MM.1S (cell line): ENCODE measurements around the gene FIG4.

Experiments
- DNase-seq: peaks from one replicate; pipeline ENCODE4 v3.0.0-alpha.2; 2015
- H2AFZ ChIP-seq: fragments of 300-600 bp; sonication (generic); 2 replicates; pipeline ENCODE4 v1.6.0; 2016; ENCODE audit warnings: antibody characterized with exemption, low read length
- H3F3A ChIP-seq: fragments of 300-600 bp; sonication (generic); 2 replicates; pipeline ENCODE4 v1.6.1; 2016; ENCODE audit warnings: mild to moderate bottlenecking, antibody characterized with exemption, low read length, moderate library complexity, mixed read lengths; ENCODE audit not compliant: insufficient read depth
- H3K27ac ChIP-seq: fragments of 300-600 bp; sonication (generic); 2 replicates; pipeline ENCODE4 v1.5.1; 2016; ENCODE audit warnings: mild to moderate bottlenecking, low read length
- H3K27me3 ChIP-seq: fragments of 300-600 bp; sonication (generic); replicated peaks from 2 replicates; pipeline ENCODE4 v1.6.0; 2016; ENCODE audit warnings: low read length; ENCODE audit not compliant: insufficient read depth
- H3K36me3 ChIP-seq: fragments of 300-600 bp; sonication (generic); replicated peaks from 2 replicates; pipeline ENCODE4 v1.6.1; 2016; ENCODE audit warnings: mild to moderate bottlenecking, low read length, mixed read lengths; ENCODE audit not compliant: insufficient read depth
- H3K4me1 ChIP-seq: fragments of 300-600 bp; sonication (generic); 2 replicates; pipeline ENCODE4 v1.6.1; 2016; ENCODE audit warnings: low read length, mixed read lengths
- H3K4me2 ChIP-seq: fragments of 300-600 bp; sonication (generic); 2 replicates; pipeline ENCODE4 v1.6.0; 2016; ENCODE audit warnings: low read depth, low read length
- H3K4me3 ChIP-seq: fragments of 300-600 bp; sonication (generic); 2 replicates; pipeline ENCODE4 v1.5.1; 2016; ENCODE audit warnings: low read length, mixed read lengths
- H3K79me2 ChIP-seq: fragments of 300-600 bp; sonication (generic); 2 replicates; pipeline ENCODE4 v1.6.1; 2016; ENCODE audit warnings: mixed run types, low read length, mixed read lengths
- H3K9ac ChIP-seq: fragments of 300-600 bp; sonication (generic); 2 replicates; pipeline ENCODE4 v1.6.1; 2016; ENCODE audit warnings: low read length, mixed read lengths
- H3K9me2 ChIP-seq: fragments of 300-600 bp; sonication (generic); replicated peaks from 2 replicates; pipeline ENCODE4 v1.6.1; 2016; ENCODE audit warnings: mild to moderate bottlenecking, low read length, mixed read lengths; ENCODE audit not compliant: insufficient read depth
- H3K9me3 ChIP-seq: fragments of 300-600 bp; sonication (generic); replicated peaks from 2 replicates; pipeline ENCODE4 v1.6.1; 2016; ENCODE audit warnings: mild to moderate bottlenecking, low read length, mixed read lengths; ENCODE audit not compliant: insufficient read depth
- H4K20me1 ChIP-seq: fragments of 300-600 bp; sonication (generic); 2 replicates; pipeline ENCODE4 v1.6.1; 2016; ENCODE audit warnings: mild to moderate bottlenecking, low read length, moderate library complexity, mixed read lengths; ENCODE audit not compliant: insufficient read depth
- CTCF ChIP-seq: fragments of 300-600 bp; sonication (generic); IDR thresholded peaks from 2 replicates; pipeline ENCODE4 v1.5.1; 2016; ENCODE audit warnings: antibody characterized with exemption, low read length, mixed read lengths
- EZH2 ChIP-seq: fragments of 300-600 bp; sonication (generic); optimal IDR thresholded peaks from 2 replicates; pipeline ENCODE3; 2017; ENCODE audit warnings: low read depth, mild to moderate bottlenecking, antibody characterized with exemption, low read length, mixed read lengths
- EZH2phosphoT487 ChIP-seq: fragments of 300-600 bp; sonication (generic); IDR thresholded peaks from 2 replicates; pipeline ENCODE4 v1.6.1; 2018; ENCODE audit warnings: antibody characterized with exemption, low read length

Gene FIG4

GRCh38 chr6:109800771-109801170 lies 109.7 kb downstream of the FIG4 start:
- Histone ChIP-seq H4K20me1 (no peaks in the 10 kb centered on the region), H3K27ac (no peak overlapping the region), H3K9ac (no peak overlapping the region), H2AFZ (no peak overlapping the region), H3K9me3 (no peaks in the 10 kb centered on the region), H3K36me3 (no peaks in the 10 kb centered on the region), H3K9me2 (no peaks in the 10 kb centered on the region), H3K4me3 (no peak overlapping the region), H3K4me2 (no peak overlapping the region), H3K27me3 (no peaks in the 10 kb centered on the region), H3F3A (no peaks in the 10 kb centered on the region), H3K4me1 (no peaks in the 10 kb centered on the region), H3K79me2 (no peaks in the 10 kb centered on the region)
- no peak for DNase-seq
- TF ChIP-seq EZH2phosphoT487 (no peak), CTCF (no peak), EZH2 (no peak)

- no peaks in the 10 kb centered on the region for H4K20me1 ChIP-seq
- no peaks in the 10 kb centered on the region for H3F3A ChIP-seq
Observed at GRCh38 chr6:109801794-109802193, 110.7 kb downstream of the FIG4 start.

GRCh38 chr6:109804020-109804419 lies 112.9 kb downstream of the FIG4 start:
- no peaks in the 10 kb centered on the region for H3K9me2 ChIP-seq
- H3K79me2 ChIP-seq = no peaks in the 10 kb centered on the region
- H3K9ac ChIP-seq = no peak overlapping the region
- H3K36me3 ChIP-seq = no peaks in the 10 kb centered on the region
- H3K27ac ChIP-seq = no peak overlapping the region
- no peaks in the 10 kb centered on the region for H4K20me1 ChIP-seq
- H2AFZ ChIP-seq = no peak overlapping the region
- no peaks in the 10 kb centered on the region for H3K4me1 ChIP-seq
- no peaks in the 10 kb centered on the region for H3K9me3 ChIP-seq
- TF ChIP-seq EZH2phosphoT487 (no peak), EZH2 (no peak), CTCF (no peak)
- no peak overlapping the region for H3K4me3 ChIP-seq
- H3F3A ChIP-seq = no peaks in the 10 kb centered on the region
- no peaks in the 10 kb centered on the region for H3K27me3 ChIP-seq
- no peak overlapping the region for H3K4me2 ChIP-seq
- DNase-seq = no peak

More at GRCh38 chr6:109801794-109802193, 110.7 kb downstream of the FIG4 start:
- Histone ChIP-seq H3K27me3 (no peaks in the 10 kb centered on the region), H3K79me2 (no peaks in the 10 kb centered on the region), H3K9me2 (no peaks in the 10 kb centered on the region), H3K27ac (no peak overlapping the region), H2AFZ (no peak overlapping the region), H3K9me3 (no peaks in the 10 kb centered on the region), H3K9ac (no peak overlapping the region), H3K36me3 (no peaks in the 10 kb centered on the region), H3K4me1 (no peaks in the 10 kb centered on the region), H3K4me3 (no peak overlapping the region), H3K4me2 (no peak overlapping the region)
- no peak for TF ChIP-seq EZH2
- no peak for TF ChIP-seq CTCF
- TF ChIP-seq EZH2phosphoT487 = no peak
- no peak for DNase-seq
